CD1c-positive myeloid dendritic cell (primary cell): ENCODE data around the gene TBC1D9B.
A peak's percentile ranks its signal among the peaks of the same experiment; 100 is the strongest.
"Not testable (repeated sequence)": the region's sequence is repeated elsewhere in the genome, so short reads cannot be mapped to it uniquely, and the experiment has no call there.

Experiments
- DNase-seq: peaks from one replicate; pipeline ENCODE4 v3.0.0-alpha.2; 2016; ENCODE audit errors: extremely low spot score

The TBC1D9B gene

GRCh38 chr5:179885491-179886090 is 22.1 kb downstream of the TBC1D9B start:
- no peak for DNase-seq

- no peak for DNase-seq
Observed at GRCh38 chr5:179883163-179883562, 24.5 kb downstream of the TBC1D9B start.

GRCh38 chr5:179882338-179882737 is 25.4 kb downstream of the TBC1D9B start:
- no peak for DNase-seq

- no peak for DNase-seq
Observed at GRCh38 chr5:179880848-179881590, 26.7 kb downstream of the TBC1D9B start.

GRCh38 chr5:179880066-179880650 is 27.5 kb downstream of the TBC1D9B start:
- DNase-seq = no peak

- DNase-seq = no peak
Observed at GRCh38 chr5:179879690-179880010, 28.0 kb downstream of the TBC1D9B start.

- DNase-seq = no peak
Observed at GRCh38 chr5:179879003-179879689, 28.6 kb downstream of the TBC1D9B start.

GRCh38 chr5:179878222-179879002 is 29.3 kb downstream of the TBC1D9B start:
- DNase-seq = no peak

GRCh38 chr5:179876610-179876952 is 31.1 kb downstream of the TBC1D9B start:
- peak; percentile 7 for DNase-seq

- DNase-seq = no peak
Observed at GRCh38 chr5:179875741-179876609, 31.7 kb downstream of the TBC1D9B start.

GRCh38 chr5:179874536-179875292 is 33.0 kb downstream of the TBC1D9B start:
- no peak for DNase-seq

GRCh38 chr5:179874136-179874535 is 33.6 kb downstream of the TBC1D9B start:
- no peak for DNase-seq

GRCh38 chr5:179873588-179874110 is 34.0 kb downstream of the TBC1D9B start:
- no peak for DNase-seq

- no peak for DNase-seq
Observed at GRCh38 chr5:179872828-179873575, 34.7 kb downstream of the TBC1D9B start.

GRCh38 chr5:179872055-179872827 is 35.5 kb downstream of the TBC1D9B start:
- no peak for DNase-seq

GRCh38 chr5:179871533-179871932 is 36.2 kb downstream of the TBC1D9B start:
- DNase-seq = not testable (repeated sequence)

- no peak for DNase-seq
Observed at GRCh38 chr5:179870952-179871351, 36.7 kb downstream of the TBC1D9B start.

- no peak for DNase-seq
Observed at GRCh38 chr5:179870403-179870903, 37.2 kb downstream of the TBC1D9B start.
